A673 (cell line): ENCODE results near the gene SMARCA4.

ENCODE experiments used
- CTCF ChIP-seq: fragments of 300-800, 200-600 bp; sonication (generic); conservative IDR thresholded peaks from 2 replicates; pipeline ENCODE4 v1.5.1; 2017; ENCODE audit warnings: low read depth, mild to moderate bottlenecking, antibody characterized with exemption, low read length, moderate library complexity, mixed read lengths
- EZH2 ChIP-seq: fragments of 200-600 bp; sonication (generic); IDR thresholded peaks from 2 replicates; pipeline ENCODE4 v1.6.1; 2017; ENCODE audit warnings: borderline replicate concordance, low read depth, mild to moderate bottlenecking, mixed read lengths, antibody characterized with exemption, low read length; ENCODE audit not compliant: poor library complexity, severe bottlenecking

GRCh38 chr19:10963865-10964264 is 3.0 kb downstream of the SMARCA4 start:
- TF ChIP-seq CTCF (no peak), EZH2 (no peak)
